Neural crest cell (in vitro differentiated cells): Measurements from ENCODE around the gene ARHGDIA. TPM values are rescaled to one million over a fixed set of nuclear protein-coding genes. Genes with fewer than 3 reads are reported as not detected.

Experiments
- DNase-seq: peaks from one replicate; pipeline ENCODE4 v3.0.0; 2021; ENCODE audit warnings: low read depth, mixed read lengths, low spot score
- H3K27ac Mint-ChIP-seq: one replicate; pipeline ENCODE4 v1.8.0; 2021; ENCODE audit warnings: mild to moderate bottlenecking, mixed read lengths; ENCODE audit not compliant: unreplicated experiment
- H3K27me3 Mint-ChIP-seq: 2 replicates; pipeline ENCODE4 v1.8.0; 2021; ENCODE audit warnings: low read depth, mild to moderate bottlenecking, mixed read lengths
- H3K36me3 Mint-ChIP-seq: 2 replicates; pipeline ENCODE4 v1.8.0; 2021; ENCODE audit warnings: low read depth, mild to moderate bottlenecking, mixed read lengths
- H3K4me1 Mint-ChIP-seq: 2 replicates; pipeline ENCODE4 v1.8.0; 2021; ENCODE audit warnings: mixed read lengths
- H3K4me3 Mint-ChIP-seq: one replicate; pipeline ENCODE4 v1.8.0; 2021; ENCODE audit warnings: mild to moderate bottlenecking, mixed read lengths
- H3K9me3 Mint-ChIP-seq: 2 replicates; pipeline ENCODE4 v1.8.0; 2021; ENCODE audit warnings: mixed read lengths
- CTCF ChIP-seq: fragments of 200-600 bp; sonication (generic); conservative IDR thresholded peaks from 2 replicates; pipeline ENCODE4 v1.5.0; 2021; ENCODE audit warnings: antibody characterized with exemption, mild to moderate bottlenecking
- total RNA-seq: library from RNA; stranded (reverse); gene quantifications from 2 replicates; pipeline ENCODE4 v1.2.1, GENCODE V29; 2021

ARHGDIA gene
- total RNA-seq, 1 donor from 2014 or later, result 405 TPM

GRCh38 chr17:81837641-81838040 is 33.5 kb downstream of the ARHGDIA start:
- Mint-ChIP-seq H3K4me3 (peak overlapping the region; percentile 60), H3K36me3 (no peaks in the 10 kb centered on the region), H3K9me3 (no peaks in the 10 kb centered on the region), H3K27me3 (no peaks in the 10 kb centered on the region), H3K27ac (no peak overlapping the region), H3K4me1 (peaks cover 5% of the 10 kb centered on the region)
- DNase-seq, result no peak
- no peak for TF ChIP-seq CTCF

- H3K9me3 Mint-ChIP-seq, result no peaks in the 10 kb centered on the region
- H3K27ac Mint-ChIP-seq, result peak within 1 kb of the TSS; percentile 97
- no peaks in the 10 kb centered on the region for H3K36me3 Mint-ChIP-seq
- no peak for TF ChIP-seq CTCF
- DNase-seq, result no peak
- H3K27me3 Mint-ChIP-seq, result no peaks in the 10 kb centered on the region
- peaks cover 17% of the 10 kb centered on the region for H3K4me1 Mint-ChIP-seq
- peak within 1 kb of the TSS; percentile 94 for H3K4me3 Mint-ChIP-seq
Measured at GRCh38 chr17:81834831-81835267, 36.3 kb downstream of the ARHGDIA start, which contains the start of gene PPP1R27. Gene PPP1R27, minus strand, starts transcription at chr17:81835050. Its CDS starts 97 bp downstream, at chr17:81834953.

- Mint-ChIP-seq H3K36me3 (no peaks in the 10 kb centered on the region), H3K9me3 (no peaks in the 10 kb centered on the region)
- TF ChIP-seq CTCF, result no peak
Measured at GRCh38 chr17:81833921-81834830, 37.0 kb downstream of the ARHGDIA start.

GRCh38 chr17:81833160-81833920 is 37.8 kb downstream of the ARHGDIA start, which contains the start of gene MCRIP1:
Gene MCRIP1, minus strand, starts transcription at chr17:81833291. Its CDS starts 8,785 bp downstream, at chr17:81824506.
- Mint-ChIP-seq H3K36me3 (peaks cover 1% of the 10 kb centered on the region), H3K9me3 (no peaks in the 10 kb centered on the region)

More at GRCh38 chr17:81833921-81834830, 37.0 kb downstream of the ARHGDIA start:
- H3K4me1 Mint-ChIP-seq, result peaks cover 24% of the 10 kb centered on the region
- H3K27ac Mint-ChIP-seq, result peak overlapping the region; percentile 97
- H3K4me3 Mint-ChIP-seq, result peak overlapping the region; percentile 94
- no peaks in the 10 kb centered on the region for H3K27me3 Mint-ChIP-seq
- DNase-seq, result no peak

More at GRCh38 chr17:81833160-81833920, 37.8 kb downstream of the ARHGDIA start, which contains the start of gene MCRIP1:
- Mint-ChIP-seq H3K4me3 (peak within 1 kb of the TSS; percentile 94), H3K4me1 (peaks cover 30% of the 10 kb centered on the region), H3K27ac (peak within 1 kb of the TSS; percentile 97), H3K27me3 (no peaks in the 10 kb centered on the region)
- TF ChIP-seq CTCF, result no peak
- DNase-seq, result peak; percentile 93
